Choroid plexus epithelial cell (primary cell): ENCODE results near the gene CDC42EP5.
"Not testable (repeated sequence)": the region's sequence is repeated elsewhere in the genome, so short reads cannot be mapped to it uniquely, and the experiment has no call there.

Source experiments
- DNase-seq: peaks from one replicate; pipeline ENCODE4 v3.0.0-alpha.2; 2010; ENCODE audit warnings: low read depth
- H3K4me3 ChIP-seq: 2 replicates; pipeline ENCODE4 v1.5.1; 2011; ENCODE audit warnings: low read depth, mild to moderate bottlenecking, control low read depth, low read length, moderate library complexity
- CTCF ChIP-seq: conservative IDR thresholded peaks from 2 replicates; pipeline ENCODE4 v1.5.1; 2011; ENCODE audit warnings: low read depth, mild to moderate bottlenecking, control low read depth, inconsistent platforms, low read length, moderate library complexity

The CDC42EP5 gene

GRCh38 chr19:54507824-54508223, 34.7 kb upstream of the CDC42EP5 start:
- no peak overlapping the region for H3K4me3 ChIP-seq
- no peak for TF ChIP-seq CTCF
- DNase-seq: no peak

- not testable (repeated sequence) for H3K4me3 ChIP-seq, DNase-seq
Observed at GRCh38 chr19:54507038-54507717, 34.1 kb upstream of the CDC42EP5 start.

- DNase-seq: no peak
- no peak overlapping the region for H3K4me3 ChIP-seq
- no peak for TF ChIP-seq CTCF
Observed at GRCh38 chr19:54506079-54506478, 33.0 kb upstream of the CDC42EP5 start.

GRCh38 chr19:54505542-54505941, 32.4 kb upstream of the CDC42EP5 start:
- H3K4me3 ChIP-seq, DNase-seq: not testable (repeated sequence)

GRCh38 chr19:54502518-54503048, 29.5 kb upstream of the CDC42EP5 start, which contains the start of gene LAIR2:
Gene LAIR2, plus strand, starts transcription at chr19:54502831. Its CDS starts 88 bp downstream, at chr19:54502919.
- no peak within 1 kb of the TSS for H3K4me3 ChIP-seq
- DNase-seq: no peak
- no peak for TF ChIP-seq CTCF

- not testable (repeated sequence) for H3K4me3 ChIP-seq
Observed at GRCh38 chr19:54498451-54498772, 25.3 kb upstream of the CDC42EP5 start.

GRCh38 chr19:54497747-54498450, 24.8 kb upstream of the CDC42EP5 start:
- not testable (repeated sequence) for H3K4me3 ChIP-seq, DNase-seq

More at GRCh38 chr19:54498451-54498772, 25.3 kb upstream of the CDC42EP5 start:
- not testable (repeated sequence) for DNase-seq

GRCh38 chr19:54495284-54495683, 22.2 kb upstream of the CDC42EP5 start:
- not testable (repeated sequence) for DNase-seq

GRCh38 chr19:54493967-54494585, 21.0 kb upstream of the CDC42EP5 start:
- DNase-seq: no peak
- no peak for TF ChIP-seq CTCF
- H3K4me3 ChIP-seq: no peak overlapping the region

More at GRCh38 chr19:54495284-54495683, 22.2 kb upstream of the CDC42EP5 start:
- H3K4me3 ChIP-seq: not testable (repeated sequence)

- not testable (repeated sequence) for H3K4me3 ChIP-seq, DNase-seq
Observed at GRCh38 chr19:54493056-54493455, 20.0 kb upstream of the CDC42EP5 start.
